Measurements from ENCODE around the gene TNRC6B. TPM values are rescaled to one million over a fixed set of nuclear protein-coding genes. Genes with fewer than 3 reads are reported as not detected.

Gene TNRC6B
- total and polyA plus RNA-seq, 2 donors (not counting 1 experiment from before 2014, with no cell fraction given) = 5.7 to 17.8 TPM

- DNase-seq (ENCODE audit: low read depth in 2 of 2) = no peak
- Histone ChIP-seq H3K4me3 (replicated peaks in 1 of 4; ENCODE audit: control extremely low read depth in 1 of 4, insufficient read depth in 1 of 4, low read depth in 3 of 4, low read length in 4 of 4) (no peak overlapping the region), H3K9me3 (ENCODE audit: control insufficient read depth, insufficient read depth, low read depth, low read length) (no peaks in the 10 kb centered on the region), H2AFZ (ENCODE audit: low read length) (no peak overlapping the region), H3K27me3 (ENCODE audit: control insufficient read depth, insufficient read depth, low read length) (no peaks in the 10 kb centered on the region), H3K79me2 (ENCODE audit: control insufficient read depth, insufficient read depth, low read length) (peaks cover 62% of the 10 kb centered on the region), H4K20me1 (ENCODE audit: control insufficient read depth, extremely low read depth, insufficient read depth, low read length) (no peaks in the 10 kb centered on the region), H3K36me3 (ENCODE audit: control insufficient read depth, insufficient read depth, low read length) (no peaks in the 10 kb centered on the region), H3K4me2 (ENCODE audit: extremely low read depth, insufficient read depth, low read length) (no peak overlapping the region), H3K9ac (ENCODE audit: insufficient read depth, low read length) (no peak overlapping the region), H3K27ac (ENCODE audit: insufficient read depth, low read length) (no peak overlapping the region), H3K4me1 (ENCODE audit: control insufficient read depth, extremely low read depth, insufficient read depth, low read length) (peaks cover 7% of the 10 kb centered on the region)
- TF ChIP-seq EZH2 (IDR thresholded peaks at IDR 0.05; ENCODE audit: low read length, missing control alignments) (no peak), CTCF (conservative IDR thresholded peaks at IDR 0.05 in 1 of 2, IDR thresholded peaks at IDR 0.05 in 1 of 2; ENCODE audit: low read depth in 1 of 2, low read length in 2 of 2) (no peak)
Observed at GRCh38 chr22:40187389-40187788, 9.7 kb downstream of the TNRC6B start.

GRCh38 chr22:40189997-40190396 lies 12.3 kb downstream of the TNRC6B start:
- peaks cover 3% of the 10 kb centered on the region for H4K20me1 ChIP-seq (ENCODE audit: control insufficient read depth, extremely low read depth, insufficient read depth, low read length)

GRCh38 chr22:40190501-40190900 lies 12.8 kb downstream of the TNRC6B start:
- no peaks in the 10 kb centered on the region for H3K36me3 ChIP-seq (ENCODE audit: control insufficient read depth, insufficient read depth, low read length)
- no peak overlapping the region for H3K9ac ChIP-seq (ENCODE audit: insufficient read depth, low read length)
- H3K4me1 ChIP-seq (ENCODE audit: control insufficient read depth, extremely low read depth, insufficient read depth, low read length) = peaks cover 3% of the 10 kb centered on the region
- no peak for DNase-seq (ENCODE audit: low read depth in 2 of 2)
- no peak overlapping the region for H3K27ac ChIP-seq (ENCODE audit: insufficient read depth, low read length)
- H4K20me1 ChIP-seq (ENCODE audit: control insufficient read depth, extremely low read depth, insufficient read depth, low read length) = peaks cover 3% of the 10 kb centered on the region
- H3K79me2 ChIP-seq (ENCODE audit: control insufficient read depth, insufficient read depth, low read length) = peaks cover 51% of the 10 kb centered on the region
- H3K4me2 ChIP-seq (ENCODE audit: extremely low read depth, insufficient read depth, low read length) = no peak overlapping the region
- H2AFZ ChIP-seq (ENCODE audit: low read length) = no peak overlapping the region
- no peak overlapping the region for H3K4me3 ChIP-seq (replicated peaks in 1 of 4; ENCODE audit: control extremely low read depth in 1 of 4, insufficient read depth in 1 of 4, low read depth in 3 of 4, low read length in 4 of 4)
- H3K9me3 ChIP-seq (ENCODE audit: control insufficient read depth, insufficient read depth, low read depth, low read length) = no peaks in the 10 kb centered on the region
- TF ChIP-seq EZH2 (IDR thresholded peaks at IDR 0.05; ENCODE audit: low read length, missing control alignments) (no peak), CTCF (conservative IDR thresholded peaks at IDR 0.05 in 1 of 2, IDR thresholded peaks at IDR 0.05 in 1 of 2; ENCODE audit: low read depth in 1 of 2, low read length in 2 of 2) (no peak)
- H3K27me3 ChIP-seq (ENCODE audit: control insufficient read depth, insufficient read depth, low read length) = no peaks in the 10 kb centered on the region

More at GRCh38 chr22:40189997-40190396, 12.3 kb downstream of the TNRC6B start:
- no peak for TF ChIP-seq CTCF (conservative IDR thresholded peaks at IDR 0.05 in 1 of 2, IDR thresholded peaks at IDR 0.05 in 1 of 2; ENCODE audit: low read depth in 1 of 2, low read length in 2 of 2)
- no peak for TF ChIP-seq EZH2 (IDR thresholded peaks at IDR 0.05; ENCODE audit: low read length, missing control alignments)
- H3K36me3 ChIP-seq (ENCODE audit: control insufficient read depth, insufficient read depth, low read length) = no peaks in the 10 kb centered on the region
- no peak overlapping the region for H3K4me2 ChIP-seq (ENCODE audit: extremely low read depth, insufficient read depth, low read length)
- peaks cover 52% of the 10 kb centered on the region for H3K79me2 ChIP-seq (ENCODE audit: control insufficient read depth, insufficient read depth, low read length)
- H2AFZ ChIP-seq (ENCODE audit: low read length) = no peak overlapping the region
- H3K4me3 ChIP-seq (replicated peaks in 1 of 4; ENCODE audit: control extremely low read depth in 1 of 4, insufficient read depth in 1 of 4, low read depth in 3 of 4, low read length in 4 of 4) = no peak overlapping the region
- H3K27me3 ChIP-seq (ENCODE audit: control insufficient read depth, insufficient read depth, low read length) = no peaks in the 10 kb centered on the region
- DNase-seq (ENCODE audit: low read depth in 2 of 2) = peak in 1 of 2 donors; percentile 71
- peaks cover 3% of the 10 kb centered on the region for H3K4me1 ChIP-seq (ENCODE audit: control insufficient read depth, extremely low read depth, insufficient read depth, low read length)
- no peaks in the 10 kb centered on the region for H3K9me3 ChIP-seq (ENCODE audit: control insufficient read depth, insufficient read depth, low read depth, low read length)
- no peak overlapping the region for H3K9ac ChIP-seq (ENCODE audit: insufficient read depth, low read length)
- H3K27ac ChIP-seq (ENCODE audit: insufficient read depth, low read length) = no peak overlapping the region

All from fibroblast of lung (primary cell).